ENCODE data around the gene DUOXA2. TPM values are rescaled to one million over a fixed set of nuclear protein-coding genes. Genes with fewer than 3 reads are reported as not detected.

DUOXA2 gene
- total RNA-seq, 1 experiment from 2014 or later, result not detected

GRCh38 chr15:45136378-45136764 is 22.2 kb downstream of the DUOXA2 start:
- intact Hi-C loops (cut with micrococcal nuclease; ENCODE audit: unreplicated experiment), result no loop called here
- TF ChIP-seq CTCF (IDR thresholded peaks at IDR 0.05; ENCODE audit: unreplicated experiment), result no peak
- BruUV-seq (replicated peaks), result no TSS peak
- H3K27ac Mint-ChIP-seq (ENCODE audit: unreplicated experiment), result no peak overlapping the region
- CTCF ChIA-PET, result interaction anchor here (1.8 kb wide), 1 partner anchor 18 kb away, joined by 6 read pairs; no protein-coding TSS in a partner anchor
- no peaks in the 10 kb centered on the region for H3K9me3 Mint-ChIP-seq (ENCODE audit: low read depth, unreplicated experiment)
- peaks cover 39% of the 10 kb centered on the region for H3K27me3 Mint-ChIP-seq (ENCODE audit: unreplicated experiment)
- H3K4me1 Mint-ChIP-seq (ENCODE audit: low read depth, unreplicated experiment), result no peaks in the 10 kb centered on the region
- no peaks in the 10 kb centered on the region for H3K36me3 Mint-ChIP-seq (ENCODE audit: insufficient read depth, unreplicated experiment)
- DNase-seq, result no peak
- H3K4me3 Mint-ChIP-seq (ENCODE audit: low read depth, unreplicated experiment), result no peak overlapping the region

DNA sequence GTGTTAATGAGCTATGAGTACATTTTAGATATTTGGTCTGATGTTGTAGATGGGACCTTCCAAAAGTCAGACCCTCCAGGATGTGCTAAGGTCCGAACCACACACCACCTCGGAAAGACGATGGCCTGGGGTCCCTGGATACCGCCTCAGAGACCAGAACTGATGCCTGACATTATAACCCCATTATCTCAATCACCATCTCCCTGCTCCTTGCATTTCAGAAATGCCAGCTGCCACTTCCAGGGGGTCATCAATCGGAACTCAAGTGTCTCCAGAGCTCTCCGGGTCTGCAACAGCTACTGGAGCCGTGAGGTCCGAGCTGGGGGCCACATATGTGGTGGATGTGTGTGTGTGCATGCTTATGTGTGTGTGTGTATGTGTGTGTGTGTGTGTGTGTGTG is 23.6 kb downstream of the DUOXA2 start:
- Mint-ChIP-seq H3K9me3 (ENCODE audit: low read depth, unreplicated experiment) (no peaks in the 10 kb centered on the region), H3K4me1 (ENCODE audit: low read depth, unreplicated experiment) (no peaks in the 10 kb centered on the region), H3K4me3 (ENCODE audit: low read depth, unreplicated experiment) (no peak overlapping the region), H3K27ac (ENCODE audit: unreplicated experiment) (no peak overlapping the region), H3K27me3 (ENCODE audit: unreplicated experiment) (peaks cover 26% of the 10 kb centered on the region), H3K36me3 (ENCODE audit: insufficient read depth, unreplicated experiment) (no peaks in the 10 kb centered on the region)
- CTCF ChIA-PET, result interaction anchor here (0.9 kb wide), 1 partner anchor 11 kb away, joined by 3 read pairs; no protein-coding TSS in a partner anchor
- intact Hi-C loops (cut with micrococcal nuclease; ENCODE audit: unreplicated experiment), result no loop called here
- TF ChIP-seq CTCF (IDR thresholded peaks at IDR 0.05; ENCODE audit: unreplicated experiment), result no peak
- DNase-seq, result no peak
- BruUV-seq (replicated peaks), result no TSS peak

DNA sequence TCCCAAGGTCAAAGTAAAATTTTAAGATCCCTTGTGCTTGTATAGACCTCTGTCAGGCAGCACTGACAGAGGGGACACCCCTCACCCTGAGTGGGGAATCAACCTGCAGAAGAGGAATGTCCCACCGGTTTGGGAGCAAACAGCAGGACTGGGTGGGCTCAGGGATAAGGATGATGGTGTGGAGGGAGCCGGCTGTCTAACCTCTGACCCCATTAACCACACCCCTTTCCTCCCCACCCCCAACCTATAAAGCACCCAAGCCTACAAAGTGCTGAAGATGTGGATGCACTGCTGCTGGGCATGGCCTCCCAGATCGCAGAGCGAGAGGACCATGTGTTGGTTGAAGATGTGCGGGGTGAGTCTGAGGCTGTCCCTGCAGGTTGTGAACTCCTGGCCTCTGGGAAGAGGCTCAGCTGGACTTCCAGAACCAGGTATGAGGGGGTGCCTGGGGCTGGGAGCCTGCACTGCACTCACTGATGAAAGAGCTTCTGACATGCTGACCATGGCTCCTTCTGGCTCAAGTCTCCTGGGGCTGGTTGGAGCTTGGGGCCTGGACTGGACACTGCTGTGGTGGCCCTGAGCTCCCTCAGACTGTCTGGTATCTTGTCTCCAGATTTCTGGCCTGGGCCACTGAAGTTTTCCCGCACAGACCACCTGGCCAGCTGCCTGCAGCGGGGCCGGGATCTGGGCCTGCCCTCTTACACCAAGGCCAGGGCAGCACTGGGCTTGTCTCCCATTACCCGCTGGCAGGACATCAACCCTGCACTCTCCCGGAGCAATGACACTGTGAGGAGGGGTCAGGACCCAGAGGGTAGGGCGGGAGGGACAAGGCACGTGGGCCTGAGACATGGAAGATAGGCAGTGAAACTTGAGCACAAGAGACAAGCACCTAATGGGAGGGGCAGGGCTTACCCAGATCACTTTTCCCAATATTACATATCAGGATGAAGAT is 25.0 kb downstream of the DUOXA2 start:
- intact Hi-C loops (cut with micrococcal nuclease; ENCODE audit: unreplicated experiment), result no loop called here
- Mint-ChIP-seq H3K4me1 (ENCODE audit: low read depth, unreplicated experiment) (no peaks in the 10 kb centered on the region), H3K9me3 (ENCODE audit: low read depth, unreplicated experiment) (no peaks in the 10 kb centered on the region), H3K27me3 (ENCODE audit: unreplicated experiment) (peaks cover 20% of the 10 kb centered on the region), H3K36me3 (ENCODE audit: insufficient read depth, unreplicated experiment) (no peaks in the 10 kb centered on the region), H3K27ac (ENCODE audit: unreplicated experiment) (no peak overlapping the region), H3K4me3 (ENCODE audit: low read depth, unreplicated experiment) (no peak overlapping the region)
- CTCF ChIA-PET, result interaction anchor here (0.8 kb wide), 1 partner anchor 9 kb away, joined by 3 read pairs; the partner anchor contains the start of gene DUOX1
- no TSS peak for BruUV-seq (replicated peaks)
- TF ChIP-seq CTCF (IDR thresholded peaks at IDR 0.05; ENCODE audit: unreplicated experiment), result no peak
- no peak for DNase-seq

DNA sequence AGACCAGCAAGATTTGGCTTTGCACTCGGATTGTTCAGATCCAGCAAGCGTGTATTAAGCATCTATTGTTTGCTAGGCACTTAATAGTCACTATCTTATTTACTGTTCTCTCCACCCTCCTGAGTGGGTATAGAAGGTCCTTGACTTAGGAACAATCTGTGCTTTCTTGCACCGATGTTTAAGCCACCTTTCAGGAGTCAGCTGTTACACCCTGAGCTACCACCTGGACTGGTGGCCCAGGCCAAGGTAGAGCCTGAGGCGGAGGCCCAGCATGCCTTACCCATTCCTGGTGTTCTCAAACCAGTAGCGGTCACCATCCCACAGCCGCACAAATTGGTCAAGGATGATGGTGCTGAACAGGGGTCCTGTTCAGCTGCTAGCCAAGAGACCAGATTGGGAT is 25.6 kb downstream of the DUOXA2 start:
- no peak for TF ChIP-seq CTCF (IDR thresholded peaks at IDR 0.05; ENCODE audit: unreplicated experiment)
- no peaks in the 10 kb centered on the region for H3K36me3 Mint-ChIP-seq (ENCODE audit: insufficient read depth, unreplicated experiment)
- no peak for DNase-seq
- no peaks in the 10 kb centered on the region for H3K9me3 Mint-ChIP-seq (ENCODE audit: low read depth, unreplicated experiment)
- no peak overlapping the region for H3K27ac Mint-ChIP-seq (ENCODE audit: unreplicated experiment)
- no TSS peak for BruUV-seq (replicated peaks)
- CTCF ChIA-PET, result no interaction called here
- H3K4me1 Mint-ChIP-seq (ENCODE audit: low read depth, unreplicated experiment), result no peaks in the 10 kb centered on the region
- intact Hi-C loops (cut with micrococcal nuclease; ENCODE audit: unreplicated experiment), result no loop called here
- no peak overlapping the region for H3K4me3 Mint-ChIP-seq (ENCODE audit: low read depth, unreplicated experiment)
- H3K27me3 Mint-ChIP-seq (ENCODE audit: unreplicated experiment), result peaks cover 13% of the 10 kb centered on the region
